ENCODE measurements around the gene EGLN2.

GRCh38 chr19:40806423-40807146, 7.6 kb downstream of the EGLN2 start:
- no peak; the same call in 1 of the 2 replicates for TF ChIP-seq POLR2AphosphoS5 (IDR thresholded peaks at IDR 0.05; ENCODE audit: borderline replicate concordance, low read depth, low read length)
- TF ChIP-seq EZH2 (IDR thresholded peaks at IDR 0.05) = no peak
